Measurements from ENCODE around the gene ACSM4.

ACSM4 gene

GRCh38 chr12:7369274-7369729, 65.4 kb downstream of the ACSM4 start:
- DNase-seq (ENCODE audit: low read depth, low spot score) = no peak
- TF ChIP-seq CTCF (IDR thresholded peaks at IDR 0.05; ENCODE audit: insufficient read depth, low read length, missing control alignments) = no peak
- POLR2A ChIA-PET = no interaction called here
- CTCF ChIA-PET = no interaction called here
- no peak overlapping the region for H3K4me3 ChIP-seq (ENCODE audit: low read depth, low read length)

GRCh38 chr12:7373226-7373625, 69.4 kb downstream of the ACSM4 start:
- POLR2A ChIA-PET = no interaction called here
- TF ChIP-seq CTCF (IDR thresholded peaks at IDR 0.05; ENCODE audit: insufficient read depth, low read length, missing control alignments) = no peak
- CTCF ChIA-PET = interaction anchor here (0.9 to 2.2 kb wide), 3 partner anchors 87 to 215 kb away, joined by 4 to 19 read pairs (median 5); no protein-coding TSS in a partner anchor
- DNase-seq (ENCODE audit: low read depth, low spot score) = no peak
- H3K4me3 ChIP-seq (ENCODE audit: low read depth, low read length) = no peak overlapping the region

- CTCF ChIA-PET = interaction anchor here (2.2 kb wide), 1 partner anchor 86 kb away, joined by 19 read pairs; no protein-coding TSS in a partner anchor
- no peak overlapping the region for H3K4me3 ChIP-seq (ENCODE audit: low read depth, low read length)
- POLR2A ChIA-PET = no interaction called here
- peak; percentile 60 for TF ChIP-seq CTCF (IDR thresholded peaks at IDR 0.05; ENCODE audit: insufficient read depth, low read length, missing control alignments)
- DNase-seq (ENCODE audit: low read depth, low spot score) = no peak
These were observed 70.7 kb downstream of the ACSM4 start for GRCh38 chr12:7374423-7375144.

GRCh38 chr12:7375145-7375543, 71.3 kb downstream of the ACSM4 start:
- no peak for DNase-seq (ENCODE audit: low read depth, low spot score)
- no peak overlapping the region for H3K4me3 ChIP-seq (ENCODE audit: low read depth, low read length)
- ChIA-PET CTCF (no interaction called here), POLR2A (no interaction called here)
- TF ChIP-seq CTCF (IDR thresholded peaks at IDR 0.05; ENCODE audit: insufficient read depth, low read length, missing control alignments) = no peak

GRCh38 chr12:7376196-7376595, 72.3 kb downstream of the ACSM4 start:
- ChIA-PET CTCF (no interaction called here), POLR2A (no interaction called here)
- no peak overlapping the region for H3K4me3 ChIP-seq (ENCODE audit: low read depth, low read length)
- peak; percentile 10 for DNase-seq (ENCODE audit: low read depth, low spot score)
- no peak for TF ChIP-seq CTCF (IDR thresholded peaks at IDR 0.05; ENCODE audit: insufficient read depth, low read length, missing control alignments)
